ENCODE data around the gene PIP4K2A. TPM values are rescaled to one million over a fixed set of nuclear protein-coding genes. Genes with fewer than 3 reads are reported as not detected.
A peak's percentile ranks its signal among the peaks of the same experiment; 100 is the strongest.

The PIP4K2A gene
- total RNA-seq, 1 donor from 2014 or later: 101 TPM

DNA sequence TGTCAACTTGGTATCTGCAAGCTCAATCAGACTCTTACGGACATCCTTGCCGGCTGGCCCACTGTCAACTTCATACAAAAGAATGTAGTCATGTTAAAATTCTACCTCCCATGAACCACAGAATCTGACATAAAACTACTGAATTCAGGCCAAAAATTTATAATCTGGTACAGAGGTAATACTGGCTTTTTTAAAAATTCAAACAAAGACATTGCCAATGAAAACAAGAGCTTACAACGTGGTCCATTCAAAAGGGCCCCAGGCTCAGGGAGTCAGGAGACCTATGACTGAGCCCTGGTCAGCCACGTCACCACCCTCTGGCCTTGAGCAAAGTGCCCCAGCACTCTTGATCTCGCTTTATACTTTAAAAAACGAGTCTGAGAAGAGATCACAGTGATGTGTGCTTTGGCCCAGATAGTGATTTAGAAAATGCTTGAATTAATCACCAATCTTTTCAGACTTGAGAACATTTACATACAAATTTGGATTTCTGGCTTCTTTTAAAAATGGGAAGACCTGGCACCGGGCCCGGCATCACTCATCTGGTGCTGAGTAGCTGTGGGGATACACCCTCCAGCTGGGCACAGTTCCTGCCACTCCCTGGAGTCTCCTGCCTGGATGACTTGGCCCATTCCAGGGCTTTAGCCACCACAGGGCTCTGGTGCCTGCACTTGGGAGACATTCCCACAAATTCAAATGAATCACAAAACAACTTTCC is 94.1 kb downstream of the PIP4K2A start:
- intact Hi-C loops (cut with micrococcal nuclease): no loop called here
- no peak for DNase-seq
- Mint-ChIP-seq H3K27ac (no peak overlapping the region), H3K36me3 (ENCODE audit: low read depth) (peaks cover 3% of the 10 kb centered on the region), H3K9me3 (no peaks in the 10 kb centered on the region), H3K27me3 (no peaks in the 10 kb centered on the region), H3K4me1 (peaks cover 66% of the 10 kb centered on the region), H3K4me3 (no peak overlapping the region)

DNA sequence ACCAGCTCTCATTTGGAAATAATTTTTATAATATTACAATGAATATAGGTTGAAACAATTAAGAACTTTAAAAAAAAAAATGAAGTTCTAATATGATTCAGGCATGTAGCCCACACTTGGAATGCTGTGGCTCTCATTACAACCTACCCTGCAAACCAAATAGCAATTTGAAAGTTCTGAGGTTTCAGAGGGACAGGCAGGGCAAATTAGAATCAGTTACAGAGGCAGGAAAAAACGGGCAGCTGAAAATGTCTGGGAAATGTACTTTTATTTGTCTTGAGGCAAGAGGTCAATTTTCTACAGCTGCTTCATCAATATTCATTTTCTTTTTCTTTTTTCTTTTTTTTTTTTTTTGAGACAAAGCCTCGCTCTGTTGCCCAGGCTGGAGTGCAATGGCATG is 95.3 kb downstream of the PIP4K2A start:
- Mint-ChIP-seq H3K9me3 (no peaks in the 10 kb centered on the region), H3K4me3 (no peak overlapping the region), H3K4me1 (peaks cover 63% of the 10 kb centered on the region), H3K36me3 (ENCODE audit: low read depth) (peaks cover 3% of the 10 kb centered on the region), H3K27ac (no peak overlapping the region), H3K27me3 (no peaks in the 10 kb centered on the region)
- no peak for DNase-seq
- intact Hi-C loops (cut with micrococcal nuclease): no loop called here

GRCh38 chr10:22618078-22618785 is 96.1 kb downstream of the PIP4K2A start:
- intact Hi-C loops (cut with micrococcal nuclease): no loop called here
- Mint-ChIP-seq H3K4me1 (peaks cover 63% of the 10 kb centered on the region), H3K4me3 (no peak overlapping the region), H3K27ac (peak overlapping the region; percentile 6), H3K9me3 (no peaks in the 10 kb centered on the region), H3K27me3 (no peaks in the 10 kb centered on the region), H3K36me3 (ENCODE audit: low read depth) (peaks cover 7% of the 10 kb centered on the region)
- no peak for DNase-seq

- H3K4me1 Mint-ChIP-seq: peaks cover 64% of the 10 kb centered on the region
- no peaks in the 10 kb centered on the region for H3K9me3 Mint-ChIP-seq
- no peak overlapping the region for H3K27ac Mint-ChIP-seq
- intact Hi-C loops (cut with micrococcal nuclease): no loop called here
- H3K36me3 Mint-ChIP-seq (ENCODE audit: low read depth): peaks cover 13% of the 10 kb centered on the region
- H3K27me3 Mint-ChIP-seq: no peaks in the 10 kb centered on the region
- no peak for DNase-seq
- H3K4me3 Mint-ChIP-seq: no peak overlapping the region
Observed at GRCh38 chr10:22617516-22617915, 96.9 kb downstream of the PIP4K2A start.

DNA sequence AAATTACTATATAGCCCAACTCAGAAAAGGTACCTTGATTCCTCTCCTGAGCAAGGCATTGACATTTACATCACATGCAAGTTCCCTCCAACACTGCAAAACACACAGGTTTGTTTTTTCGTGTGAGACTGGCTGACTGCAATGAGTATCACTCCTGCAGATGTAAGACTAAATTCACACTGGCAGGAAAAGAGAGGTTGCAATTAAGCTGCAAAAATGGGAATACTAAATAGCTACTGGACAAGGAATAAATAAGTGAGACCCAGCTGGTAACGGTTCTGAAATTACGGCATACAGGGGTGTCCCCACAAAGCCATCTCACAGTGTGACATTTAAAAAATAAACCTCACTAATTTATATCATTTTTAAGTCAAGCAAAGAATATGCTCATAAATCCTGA is 97.3 kb downstream of the PIP4K2A start:
- no peak overlapping the region for H3K27ac Mint-ChIP-seq
- H3K36me3 Mint-ChIP-seq (ENCODE audit: low read depth): peaks cover 15% of the 10 kb centered on the region
- H3K27me3 Mint-ChIP-seq: no peaks in the 10 kb centered on the region
- no peak for DNase-seq
- intact Hi-C loops (cut with micrococcal nuclease): no loop called here
- H3K4me1 Mint-ChIP-seq: peaks cover 68% of the 10 kb centered on the region
- H3K4me3 Mint-ChIP-seq: no peak overlapping the region
- H3K9me3 Mint-ChIP-seq: no peaks in the 10 kb centered on the region

- H3K4me1 Mint-ChIP-seq: peaks cover 70% of the 10 kb centered on the region
- DNase-seq: no peak
- H3K27ac Mint-ChIP-seq: peak overlapping the region; percentile 83
- H3K36me3 Mint-ChIP-seq (ENCODE audit: low read depth): peaks cover 12% of the 10 kb centered on the region
- no peaks in the 10 kb centered on the region for H3K9me3 Mint-ChIP-seq
- peak overlapping the region; percentile 44 for H3K4me3 Mint-ChIP-seq
- H3K27me3 Mint-ChIP-seq: no peaks in the 10 kb centered on the region
- intact Hi-C loops (cut with micrococcal nuclease): no loop called here
Observed at GRCh38 chr10:22615819-22616499, 98.4 kb downstream of the PIP4K2A start.

DNA sequence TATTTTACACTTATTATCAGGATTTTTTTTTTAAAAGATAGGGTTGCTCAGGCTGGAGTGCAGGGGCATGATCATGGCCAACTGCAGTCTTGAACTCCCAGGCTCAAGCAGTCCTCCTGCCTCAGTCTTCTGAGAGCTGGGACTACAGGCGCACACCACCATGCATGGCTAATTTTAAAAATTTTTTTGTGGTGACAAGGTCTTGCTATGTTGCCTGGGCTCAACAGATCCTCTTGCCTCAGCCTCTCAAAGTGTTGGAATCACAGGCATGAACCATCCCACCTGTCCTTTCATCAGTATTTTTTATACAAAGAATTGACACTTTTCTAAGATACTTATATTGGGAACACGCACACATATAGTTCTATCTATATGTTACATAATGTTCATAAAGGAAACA is 99.3 kb downstream of the PIP4K2A start:
- Mint-ChIP-seq H3K36me3 (ENCODE audit: low read depth) (peaks cover 17% of the 10 kb centered on the region), H3K27me3 (no peaks in the 10 kb centered on the region), H3K4me1 (peaks cover 73% of the 10 kb centered on the region), H3K4me3 (no peak overlapping the region), H3K9me3 (peaks cover 1% of the 10 kb centered on the region), H3K27ac (no peak overlapping the region)
- intact Hi-C loops (cut with micrococcal nuclease): no loop called here
- no peak for DNase-seq

- peak overlapping the region; percentile 63 for H3K4me3 Mint-ChIP-seq
- intact Hi-C loops (cut with micrococcal nuclease): loop anchor here (2.0 to 5.0 kb wide), 3 partner anchors 42 to 99 kb away; partner anchors contain the start of gene PIP4K2A
Observed at GRCh38 chr10:22613011-22613410, 101.4 kb downstream of the PIP4K2A start.

DNA sequence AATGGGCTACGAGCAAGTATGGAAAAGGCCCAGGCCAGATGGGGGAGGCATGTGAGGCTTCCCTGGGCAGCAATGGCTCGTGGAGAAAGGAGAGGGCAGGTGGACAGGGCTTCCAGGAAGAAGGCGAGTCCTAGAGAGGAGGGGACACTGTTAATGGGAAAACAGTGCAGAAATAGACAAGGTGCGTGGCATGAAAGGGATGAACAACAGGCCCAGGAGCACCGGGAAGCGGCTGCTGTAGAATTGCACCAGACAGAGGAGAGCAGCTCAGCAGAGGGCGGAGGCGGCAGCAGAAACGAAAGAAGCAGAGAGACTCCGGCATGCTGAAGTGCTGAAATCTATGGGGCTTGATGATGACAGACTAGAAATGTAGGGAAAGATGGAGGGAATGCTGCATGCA is 102.1 kb downstream of the PIP4K2A start:
- Mint-ChIP-seq H3K4me1 (peaks cover 66% of the 10 kb centered on the region), H3K9me3 (peaks cover 7% of the 10 kb centered on the region), H3K27ac (peak overlapping the region; percentile 64), H3K4me3 (peak overlapping the region; percentile 63), H3K36me3 (ENCODE audit: low read depth) (peaks cover 38% of the 10 kb centered on the region), H3K27me3 (no peaks in the 10 kb centered on the region)
- peak; percentile 81 for DNase-seq
- intact Hi-C loops (cut with micrococcal nuclease): loop anchor here (2.0 to 5.0 kb wide), 3 partner anchors 42 to 100 kb away; partner anchors contain the start of gene PIP4K2A

More at GRCh38 chr10:22613011-22613410, 101.4 kb downstream of the PIP4K2A start:
- peak overlapping the region; percentile 64 for H3K27ac Mint-ChIP-seq
- no peak for DNase-seq
- peaks cover 70% of the 10 kb centered on the region for H3K4me1 Mint-ChIP-seq
- H3K27me3 Mint-ChIP-seq: no peaks in the 10 kb centered on the region
- H3K36me3 Mint-ChIP-seq (ENCODE audit: low read depth): peaks cover 35% of the 10 kb centered on the region
- peaks cover 7% of the 10 kb centered on the region for H3K9me3 Mint-ChIP-seq

DNA sequence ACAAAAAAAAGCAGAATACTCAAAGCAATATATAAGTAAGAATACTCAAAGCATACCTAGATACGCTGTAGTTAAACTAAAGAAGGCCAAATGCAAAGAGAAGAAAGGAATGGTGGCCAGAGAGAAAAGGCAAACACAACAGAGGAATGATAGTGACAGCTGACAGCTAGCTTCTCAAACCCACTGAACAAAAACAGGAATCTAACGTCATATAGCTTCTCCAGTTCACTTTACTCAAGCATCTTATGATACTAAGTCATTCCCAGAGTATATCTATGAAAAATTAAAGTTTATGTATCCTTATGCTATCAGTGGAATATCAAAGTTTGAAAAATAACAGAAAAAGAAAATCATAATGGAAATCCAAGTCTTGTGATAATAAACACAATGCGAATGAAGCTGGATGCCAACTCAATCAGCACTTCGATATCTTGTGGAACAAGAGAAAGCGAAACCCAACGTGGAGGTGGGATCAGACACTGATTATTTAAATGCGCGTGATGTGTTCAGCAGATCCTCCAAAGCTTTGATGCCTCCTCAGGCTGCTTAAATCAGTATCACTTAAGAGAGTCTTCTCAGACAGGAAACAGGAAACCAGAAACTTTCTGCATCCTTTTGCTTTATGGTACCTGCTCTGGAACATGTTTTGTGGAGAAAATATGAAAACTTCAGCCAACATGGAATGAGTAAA is 102.8 kb downstream of the PIP4K2A start:
- Mint-ChIP-seq H3K4me3 (peak overlapping the region; percentile 63), H3K36me3 (ENCODE audit: low read depth) (peaks cover 42% of the 10 kb centered on the region), H3K4me1 (peaks cover 66% of the 10 kb centered on the region), H3K27ac (peak overlapping the region; percentile 64), H3K27me3 (no peaks in the 10 kb centered on the region), H3K9me3 (peaks cover 7% of the 10 kb centered on the region)
- intact Hi-C loops (cut with micrococcal nuclease): loop anchor here (1.0 to 5.0 kb wide), 4 partner anchors 19 to 101 kb away; partner anchors contain the start of gene PIP4K2A
- peak; percentile 92 for DNase-seq

DNA sequence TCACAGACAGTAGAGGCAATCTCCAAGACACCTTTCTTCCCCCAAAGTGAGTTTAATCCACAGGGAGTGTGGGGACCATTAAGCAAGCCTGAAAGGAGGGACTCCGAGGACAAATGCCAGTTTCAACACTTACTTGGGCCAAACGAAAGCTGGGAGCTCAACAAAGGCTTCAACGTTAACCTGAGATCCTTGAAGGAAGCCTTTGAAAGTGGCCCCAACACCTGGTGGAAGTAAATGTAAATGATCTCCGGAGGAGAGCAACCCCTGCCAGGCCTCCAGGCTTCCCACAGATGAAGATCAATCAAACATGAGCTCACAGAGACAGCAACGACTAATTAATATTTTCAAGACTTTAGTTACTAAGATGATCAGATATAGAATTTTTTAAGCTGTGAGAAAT is 103.8 kb downstream of the PIP4K2A start:
- no peak for DNase-seq
- intact Hi-C loops (cut with micrococcal nuclease): loop anchor here (1.0 to 5.0 kb wide), 3 partner anchors 20 to 102 kb away; partner anchors contain the start of gene PIP4K2A
- H3K27me3 Mint-ChIP-seq: no peaks in the 10 kb centered on the region
- H3K36me3 Mint-ChIP-seq (ENCODE audit: low read depth): peaks cover 48% of the 10 kb centered on the region
- H3K9me3 Mint-ChIP-seq: peaks cover 7% of the 10 kb centered on the region
- H3K4me1 Mint-ChIP-seq: peaks cover 66% of the 10 kb centered on the region
- H3K27ac Mint-ChIP-seq: peak overlapping the region; percentile 74
- peak overlapping the region; percentile 63 for H3K4me3 Mint-ChIP-seq

GRCh38 chr10:22609719-22610465 is 104.5 kb downstream of the PIP4K2A start:
- H3K27ac Mint-ChIP-seq: peak overlapping the region; percentile 70
- peaks cover 53% of the 10 kb centered on the region for H3K36me3 Mint-ChIP-seq (ENCODE audit: low read depth)
- no peaks in the 10 kb centered on the region for H3K27me3 Mint-ChIP-seq
- intact Hi-C loops (cut with micrococcal nuclease): loop anchor here (5.0 kb wide), 2 partner anchors 57 to 102 kb away; partner anchors contain the start of gene PIP4K2A
- no peak for DNase-seq
- peaks cover 7% of the 10 kb centered on the region for H3K9me3 Mint-ChIP-seq
- peak overlapping the region; percentile 63 for H3K4me3 Mint-ChIP-seq
- H3K4me1 Mint-ChIP-seq: peaks cover 70% of the 10 kb centered on the region

GRCh38 chr10:22609251-22609650 is 105.1 kb downstream of the PIP4K2A start:
- Mint-ChIP-seq H3K9me3 (peaks cover 7% of the 10 kb centered on the region), H3K36me3 (ENCODE audit: low read depth) (peaks cover 53% of the 10 kb centered on the region), H3K27ac (no peak overlapping the region), H3K4me1 (peaks cover 66% of the 10 kb centered on the region), H3K27me3 (no peaks in the 10 kb centered on the region), H3K4me3 (no peak overlapping the region)
- intact Hi-C loops (cut with micrococcal nuclease): no loop called here
- DNase-seq: no peak

Measured in activated CD4-positive, alpha-beta T cell treated with anti-CD3 and anti-CD28 coated beads, Interleukin-2, amount 10 ng/mL, durations not matched to agents 24 days and 14 days (primary cell).